ENCODE data around the gene GALNT7.

The GALNT7 gene

GRCh38 chr4:173242466-173243250 lies 74.0 kb downstream of the GALNT7 start:
- DNase-seq: no peak

GRCh38 chr4:173243321-173243720 lies 74.7 kb downstream of the GALNT7 start:
- no peak for DNase-seq

- DNase-seq: no peak
Observed at GRCh38 chr4:173243917-173244658, 75.5 kb downstream of the GALNT7 start.

- no peak for DNase-seq
Observed at GRCh38 chr4:173245952-173246351, 77.3 kb downstream of the GALNT7 start.

- no peak for DNase-seq
Observed at GRCh38 chr4:173246719-173247118, 78.1 kb downstream of the GALNT7 start.

- DNase-seq: no peak
Observed at GRCh38 chr4:173247321-173247720, 78.7 kb downstream of the GALNT7 start.

GRCh38 chr4:173248690-173249089 lies 80.1 kb downstream of the GALNT7 start:
- DNase-seq: no peak

GRCh38 chr4:173252024-173252935 lies 83.7 kb downstream of the GALNT7 start:
- no peak for DNase-seq

- no peak for DNase-seq
Observed at GRCh38 chr4:173253561-173253960, 85.0 kb downstream of the GALNT7 start.

- DNase-seq: no peak
Observed at GRCh38 chr4:173254646-173255045, 86.0 kb downstream of the GALNT7 start.

- DNase-seq: no peak
Observed at GRCh38 chr4:173256825-173257224, 88.2 kb downstream of the GALNT7 start.

GRCh38 chr4:173257732-173258717 lies 89.4 kb downstream of the GALNT7 start:
- peak; percentile 47 for DNase-seq

- no peak for DNase-seq
Observed at GRCh38 chr4:173258866-173259265, 90.3 kb downstream of the GALNT7 start.

GRCh38 chr4:173259310-173259709 lies 90.7 kb downstream of the GALNT7 start:
- no peak for DNase-seq

- DNase-seq: no peak
Observed at GRCh38 chr4:173261052-173261451, 92.4 kb downstream of the GALNT7 start.

- DNase-seq: no peak
Observed at GRCh38 chr4:173262375-173262774, 93.8 kb downstream of the GALNT7 start.

GRCh38 chr4:173264245-173264644 lies 95.6 kb downstream of the GALNT7 start:
- DNase-seq: no peak

GRCh38 chr4:173264684-173265185 lies 96.1 kb downstream of the GALNT7 start:
- peak; percentile 11 for DNase-seq

- no peak for DNase-seq
Observed at GRCh38 chr4:173265751-173266150, 97.1 kb downstream of the GALNT7 start.

GRCh38 chr4:173267711-173268110 lies 99.1 kb downstream of the GALNT7 start:
- no peak for DNase-seq

- DNase-seq: no peak
Observed at GRCh38 chr4:173269280-173269679, 100.7 kb downstream of the GALNT7 start.

Measured in CD4-positive, alpha-beta T cell treated with Interferon gamma for 1 hour (primary cell).